T-helper 17 cell (primary cell): ENCODE data around the gene PDIA5. TPM values are rescaled to one million over a fixed set of nuclear protein-coding genes. Genes with fewer than 3 reads are reported as not detected.
"Not testable (repeated sequence)": the region's sequence is repeated elsewhere in the genome, so short reads cannot be mapped to it uniquely, and the experiment has no call there.

Experiments
- ATAC-seq: fragments of 150-1000 bp; cut with Tn5 transposase; 2 replicates; pipeline ENCODE4 v1.10.0; 2021; ENCODE audit warnings: mild to moderate bottlenecking, moderate library complexity
- DNase-seq, 3 donors: peaks; one replicate each; pipeline versions ENCODE4 v3.0.0 to v3.0.0-alpha.2; 2020 to 2021
- H3K9me3 ChIP-seq: one replicate; pipeline ENCODE4 v1.7.0; 2013; ENCODE audit warnings: low read length, mild to moderate bottlenecking; ENCODE audit not compliant: control insufficient read depth, poor library complexity, severe bottlenecking
- H3K27ac Mint-ChIP-seq: one replicate; pipeline ENCODE4 v1.8.0; 2022; ENCODE audit warnings: mild to moderate bottlenecking, moderate library complexity, mixed read lengths
- H3K27me3 Mint-ChIP-seq: one replicate; pipeline ENCODE4 v1.8.0; 2022; ENCODE audit warnings: mixed read lengths
- H3K36me3 Mint-ChIP-seq: one replicate; pipeline ENCODE4 v1.8.0; 2022; ENCODE audit warnings: low read depth, mixed read lengths
- H3K4me1 Mint-ChIP-seq: one replicate; pipeline ENCODE4 v1.8.0; 2022; ENCODE audit warnings: mild to moderate bottlenecking, mixed read lengths
- H3K4me3 Mint-ChIP-seq: one replicate; pipeline ENCODE4 v1.8.0; 2022; ENCODE audit warnings: mild to moderate bottlenecking, moderate library complexity, mixed read lengths
- total RNA-seq, 4 donors: library from RNA in 2 of 4; stranded (reverse) in 2 of 4; gene quantifications; one replicate each; pipeline ENCODE4 v1.2.3 and lab custom pipeline; 2022 to 2026

Gene PDIA5
- total RNA-seq, 2 donors from 2014 or later, result 4.6 to 6.2 TPM

DNA sequence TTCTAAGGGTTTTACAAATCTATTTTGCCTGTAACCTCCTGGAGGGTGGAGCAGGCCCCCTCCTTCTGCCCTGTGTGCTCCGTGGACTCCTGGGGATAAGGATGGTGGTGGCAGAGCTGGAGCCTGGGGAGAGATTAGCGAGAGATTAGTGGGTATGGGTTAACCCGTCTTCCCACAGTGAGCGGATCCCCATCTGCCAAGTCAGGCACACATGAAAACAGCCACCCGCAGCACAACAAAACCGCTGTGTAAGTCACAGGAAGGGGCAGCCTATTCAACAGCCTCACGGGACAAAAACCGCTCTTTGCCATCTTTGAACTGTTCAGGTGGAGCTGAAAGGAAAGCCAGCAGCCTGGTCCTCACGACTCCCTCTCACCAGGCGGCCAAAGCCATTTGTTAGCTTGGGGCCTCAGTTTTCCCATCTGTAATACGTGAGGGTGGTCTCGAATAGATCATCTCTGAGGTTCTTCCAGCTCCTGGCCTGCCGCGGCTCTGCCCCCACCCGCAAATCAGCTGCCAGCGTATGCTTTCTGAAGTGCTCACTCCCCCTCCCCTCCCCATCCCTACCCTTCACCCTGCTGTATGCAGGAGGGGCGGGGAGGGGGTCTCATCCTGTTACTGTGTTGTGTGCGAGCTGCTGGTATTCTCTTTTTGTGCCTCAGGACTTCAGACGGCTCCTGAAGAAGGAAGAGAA, 43.6 kb downstream of the PDIA5 start:
- no peak for DNase-seq
- peaks cover 5% of the 10 kb centered on the region for H3K4me1 Mint-ChIP-seq
- H3K27ac Mint-ChIP-seq, result no peak overlapping the region
- H3K9me3 ChIP-seq, result no peaks in the 10 kb centered on the region
- H3K27me3 Mint-ChIP-seq, result no peaks in the 10 kb centered on the region
- ATAC-seq, result no peak
- peaks cover 6% of the 10 kb centered on the region for H3K36me3 Mint-ChIP-seq
- no peak overlapping the region for H3K4me3 Mint-ChIP-seq

DNA sequence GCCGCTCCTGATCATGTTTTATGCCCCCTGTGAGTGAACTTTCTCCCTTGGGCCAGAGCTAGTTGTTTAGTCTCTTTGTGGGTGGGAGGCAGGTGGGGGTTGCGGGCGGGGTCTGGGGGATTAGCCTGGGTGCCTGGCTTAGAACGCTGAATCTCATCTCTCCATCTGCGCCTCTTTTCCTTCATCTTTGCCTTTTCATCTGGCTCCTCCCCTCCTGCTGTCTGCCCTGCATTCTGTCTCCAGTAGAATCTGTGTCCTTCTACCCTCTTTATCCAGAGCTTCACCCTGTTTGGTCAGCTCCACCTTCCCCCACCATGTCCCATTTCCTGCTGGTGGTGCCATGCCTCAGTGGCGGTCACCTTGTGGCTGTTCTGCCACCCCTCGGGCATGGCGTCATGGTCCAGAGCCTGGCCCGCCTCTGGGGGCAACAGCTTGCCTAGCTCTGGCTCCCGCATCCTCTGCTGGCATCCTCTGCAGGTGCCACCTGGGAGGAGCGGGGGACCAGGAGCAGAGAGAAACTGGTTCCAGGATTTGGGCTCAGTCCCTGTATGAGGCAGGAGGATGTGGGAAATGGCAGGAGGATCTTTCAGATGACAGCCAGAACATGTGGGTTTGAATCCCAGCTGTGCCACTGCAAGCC, 44.3 kb downstream of the PDIA5 start:
- no peak overlapping the region for H3K27ac Mint-ChIP-seq
- peaks cover 6% of the 10 kb centered on the region for H3K36me3 Mint-ChIP-seq
- H3K27me3 Mint-ChIP-seq, result no peaks in the 10 kb centered on the region
- DNase-seq (no peak), ATAC-seq (no peak)
- peaks cover 10% of the 10 kb centered on the region for H3K4me1 Mint-ChIP-seq
- no peaks in the 10 kb centered on the region for H3K9me3 ChIP-seq
- H3K4me3 Mint-ChIP-seq, result no peak overlapping the region

DNA sequence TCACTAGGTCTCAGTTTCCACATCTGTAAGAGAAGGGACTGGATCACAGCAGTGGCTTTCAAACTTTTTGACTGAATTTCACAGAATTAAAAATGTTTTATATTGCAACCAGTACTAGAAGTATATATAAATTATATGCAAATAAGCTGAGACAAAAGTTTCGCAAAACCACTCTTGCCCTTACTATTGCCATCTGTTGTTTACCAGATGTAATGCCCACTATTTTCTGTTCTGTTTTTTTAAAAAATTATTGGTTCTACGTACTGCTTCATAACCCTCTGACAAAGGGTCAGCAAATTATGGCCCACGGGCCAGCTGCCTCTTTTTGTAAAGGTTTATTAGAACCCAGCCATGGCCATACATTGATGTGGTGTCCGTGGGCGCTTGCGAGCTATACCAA, 44.8 kb downstream of the PDIA5 start:
- H3K27me3 Mint-ChIP-seq, result no peaks in the 10 kb centered on the region

DNA sequence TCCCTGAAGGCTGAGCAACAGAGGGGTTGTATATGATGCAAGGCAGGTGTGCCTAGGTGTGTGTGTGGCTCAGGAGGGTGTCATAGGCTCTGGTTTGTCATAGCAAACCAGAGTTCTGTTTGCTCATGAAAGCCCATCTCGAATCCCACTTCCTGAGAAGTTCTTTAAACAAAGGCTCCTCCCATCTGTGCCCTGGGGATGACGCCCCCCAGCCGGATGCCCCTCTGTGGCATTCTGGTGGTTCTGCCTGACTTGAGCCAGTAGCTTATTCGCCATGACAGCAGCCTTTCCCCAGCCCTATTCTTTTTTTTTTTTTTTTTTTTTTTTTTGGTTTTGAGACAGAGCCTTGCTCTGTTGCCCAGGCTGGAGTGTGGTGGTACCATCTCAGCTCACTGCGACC, 45.4 kb downstream of the PDIA5 start:
- no peak for ATAC-seq
- Mint-ChIP-seq H3K4me1 (peaks cover 10% of the 10 kb centered on the region), H3K27me3 (no peaks in the 10 kb centered on the region), H3K36me3 (peaks cover 9% of the 10 kb centered on the region), H3K27ac (no peak overlapping the region), H3K4me3 (no peak overlapping the region)
- no peak for DNase-seq
- H3K9me3 ChIP-seq, result no peaks in the 10 kb centered on the region

More for the DNA sequence above, 44.8 kb downstream of the PDIA5 start:
- no peak overlapping the region for H3K4me3 Mint-ChIP-seq
- ATAC-seq, result no peak
- no peak for DNase-seq
- no peaks in the 10 kb centered on the region for H3K9me3 ChIP-seq
- no peak overlapping the region for H3K27ac Mint-ChIP-seq
- H3K4me1 Mint-ChIP-seq, result peaks cover 10% of the 10 kb centered on the region
- peaks cover 8% of the 10 kb centered on the region for H3K36me3 Mint-ChIP-seq

DNA sequence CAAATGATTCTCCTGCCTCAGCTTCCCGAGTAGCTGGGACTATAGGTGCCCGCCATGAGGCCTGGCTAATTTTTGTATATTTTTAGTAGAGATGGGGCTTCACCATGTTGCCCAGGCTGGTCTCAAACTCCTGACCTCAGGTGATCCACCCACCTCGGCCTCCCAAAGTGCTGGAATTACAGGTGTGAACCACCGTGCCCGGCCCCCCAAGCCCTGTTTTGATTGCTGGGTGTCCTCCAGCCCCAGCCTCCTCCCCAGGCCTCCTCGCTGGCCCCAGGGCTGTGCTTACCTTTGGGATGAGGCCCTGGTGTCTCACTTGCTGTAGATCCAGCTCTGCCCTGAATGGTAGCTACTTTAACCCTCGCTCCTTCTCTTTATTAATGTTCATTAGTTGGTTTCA, 45.8 kb downstream of the PDIA5 start:
- H3K4me1 Mint-ChIP-seq, result peaks cover 10% of the 10 kb centered on the region
- not testable (repeated sequence) for H3K36me3 Mint-ChIP-seq, H3K27me3 Mint-ChIP-seq, H3K27ac Mint-ChIP-seq, DNase-seq, H3K4me3 Mint-ChIP-seq, ATAC-seq, H3K9me3 ChIP-seq

DNA sequence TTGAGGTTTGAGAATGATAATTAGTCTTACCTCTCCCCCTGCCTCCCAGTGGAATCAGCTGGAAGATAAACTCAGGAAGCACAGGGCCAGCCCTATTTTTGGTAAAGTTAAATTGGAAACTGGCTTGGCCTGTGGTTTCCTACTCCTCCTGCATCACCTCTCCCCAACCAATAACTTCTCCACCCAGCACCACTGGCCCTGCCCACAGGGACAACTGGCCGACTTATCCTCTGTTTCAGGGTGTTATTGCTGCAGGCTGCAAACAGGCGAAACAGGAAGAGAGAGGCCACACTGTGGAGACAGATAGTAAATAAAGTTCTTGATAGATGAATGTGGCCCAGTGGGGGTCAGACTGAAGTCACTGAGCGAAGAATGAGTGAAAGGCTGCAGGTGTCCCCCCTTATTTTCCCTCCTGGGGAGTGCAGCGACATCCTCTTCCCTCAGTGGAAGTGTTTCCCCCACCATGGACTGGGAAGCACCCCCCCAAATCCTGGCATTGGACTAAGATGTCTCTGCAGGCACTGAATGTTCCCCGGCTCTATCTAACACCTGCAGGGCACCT, 47.1 kb downstream of the PDIA5 start:
- H3K4me3 Mint-ChIP-seq, result no peak overlapping the region
- H3K27me3 Mint-ChIP-seq, result no peaks in the 10 kb centered on the region
- DNase-seq, result no peak
- peaks cover 9% of the 10 kb centered on the region for H3K36me3 Mint-ChIP-seq
- H3K4me1 Mint-ChIP-seq, result peaks cover 10% of the 10 kb centered on the region
- no peaks in the 10 kb centered on the region for H3K9me3 ChIP-seq
- no peak overlapping the region for H3K27ac Mint-ChIP-seq
- ATAC-seq, result no peak

DNA sequence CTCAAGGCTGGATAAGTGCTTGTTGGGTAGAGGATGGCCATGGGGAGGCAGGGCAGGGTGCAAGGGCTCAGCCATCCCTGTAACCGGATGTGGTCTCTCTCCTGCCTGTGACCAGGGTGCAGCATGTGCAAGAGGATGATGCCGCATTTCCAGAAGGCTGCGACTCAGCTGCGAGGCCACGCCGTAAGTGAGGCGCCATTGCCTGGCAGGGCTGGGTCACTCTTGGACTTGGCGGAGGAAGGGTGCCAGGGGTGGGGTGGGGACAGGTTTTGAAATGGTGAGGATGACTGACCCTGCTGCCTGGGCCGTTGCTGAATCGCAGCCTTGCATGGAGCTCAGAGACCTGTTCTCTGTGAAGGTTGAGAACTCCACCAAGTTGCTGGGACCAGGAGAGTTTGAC, 49.3 kb downstream of the PDIA5 start:
- Mint-ChIP-seq H3K27me3 (no peaks in the 10 kb centered on the region), H3K4me3 (no peak overlapping the region), H3K36me3 (peaks cover 11% of the 10 kb centered on the region), H3K4me1 (peaks cover 10% of the 10 kb centered on the region), H3K27ac (no peak overlapping the region)
- H3K9me3 ChIP-seq, result no peaks in the 10 kb centered on the region
- DNase-seq (no peak), ATAC-seq (no peak)

DNA sequence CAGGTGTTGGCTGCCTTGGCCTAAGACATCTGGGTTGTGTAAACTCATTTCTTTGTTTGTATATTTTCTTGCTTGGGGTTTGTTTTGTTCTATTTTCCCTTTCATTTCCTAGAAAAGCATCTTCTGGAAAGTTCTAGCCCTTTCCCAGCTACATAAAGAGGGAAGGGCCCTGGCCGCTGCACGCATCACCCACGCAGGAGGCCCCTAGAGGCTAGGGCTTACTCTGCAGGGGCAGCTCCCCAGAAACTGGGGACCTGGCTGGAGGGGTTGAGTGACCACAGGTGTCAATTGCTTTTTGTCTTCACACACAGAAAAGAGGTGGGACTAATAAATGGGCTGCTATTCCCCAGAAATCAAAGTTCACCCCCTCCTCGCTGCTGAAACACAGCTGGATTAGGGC, 52.6 kb downstream of the PDIA5 start:
- no peak for DNase-seq
- H3K36me3 Mint-ChIP-seq, result peaks cover 14% of the 10 kb centered on the region

DNA sequence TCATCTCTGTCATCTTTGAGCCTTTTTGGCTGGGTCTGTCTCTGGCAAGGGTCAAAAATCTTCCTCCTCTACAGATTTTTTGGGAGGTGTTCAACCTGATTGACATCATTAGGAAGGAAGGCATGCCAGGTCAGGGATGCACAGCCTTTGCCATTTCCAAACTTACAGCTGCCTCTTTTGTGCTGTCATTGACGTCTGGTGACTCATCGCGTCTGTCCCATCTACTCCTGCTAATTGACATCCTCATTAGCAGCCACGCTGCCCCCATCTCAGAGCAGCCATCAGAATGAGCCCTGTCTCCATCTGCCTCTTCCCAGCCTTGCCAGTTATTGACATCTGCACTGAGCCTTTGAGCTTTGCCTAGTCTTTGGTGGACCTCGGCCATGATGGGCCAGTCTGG, 53.0 kb downstream of the PDIA5 start:
- no peaks in the 10 kb centered on the region for H3K27me3 Mint-ChIP-seq
- H3K27ac Mint-ChIP-seq, result no peak overlapping the region
- no peaks in the 10 kb centered on the region for H3K9me3 ChIP-seq
- peaks cover 8% of the 10 kb centered on the region for H3K4me1 Mint-ChIP-seq
- no peak overlapping the region for H3K4me3 Mint-ChIP-seq
- peaks cover 14% of the 10 kb centered on the region for H3K36me3 Mint-ChIP-seq
- ATAC-seq, result no peak
- DNase-seq, result no peak

More for the DNA sequence above, 52.6 kb downstream of the PDIA5 start:
- H3K4me3 Mint-ChIP-seq, result no peak overlapping the region
- H3K4me1 Mint-ChIP-seq, result peaks cover 8% of the 10 kb centered on the region
- no peak for ATAC-seq
- H3K9me3 ChIP-seq, result no peaks in the 10 kb centered on the region
- H3K27me3 Mint-ChIP-seq, result no peaks in the 10 kb centered on the region
- H3K27ac Mint-ChIP-seq, result no peak overlapping the region

DNA sequence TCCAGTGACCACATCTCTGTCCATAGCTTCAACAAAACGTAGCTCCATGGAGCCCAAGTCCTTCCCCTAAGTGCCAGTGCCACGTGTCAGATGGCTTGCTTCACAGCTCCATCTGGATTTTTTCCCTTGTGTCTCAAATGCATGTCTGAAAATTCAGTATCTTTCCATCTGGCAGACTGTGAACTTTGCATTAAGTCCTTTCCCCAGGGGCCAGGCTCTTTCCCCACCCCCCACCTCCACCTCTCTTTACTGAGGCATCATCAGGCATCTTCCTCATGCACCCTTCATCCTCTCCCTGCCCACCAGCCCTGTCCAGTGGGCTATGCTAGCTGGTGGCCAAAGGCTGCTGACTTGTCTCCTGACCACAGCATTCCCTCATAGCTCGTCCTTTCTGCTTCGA, 53.7 kb downstream of the PDIA5 start:
- no peak overlapping the region for H3K4me3 Mint-ChIP-seq
- no peak for ATAC-seq
- peaks cover 16% of the 10 kb centered on the region for H3K36me3 Mint-ChIP-seq
- no peaks in the 10 kb centered on the region for H3K27me3 Mint-ChIP-seq
- no peak overlapping the region for H3K27ac Mint-ChIP-seq
- H3K4me1 Mint-ChIP-seq, result peaks cover 8% of the 10 kb centered on the region
- no peaks in the 10 kb centered on the region for H3K9me3 ChIP-seq
- DNase-seq, result no peak

DNA sequence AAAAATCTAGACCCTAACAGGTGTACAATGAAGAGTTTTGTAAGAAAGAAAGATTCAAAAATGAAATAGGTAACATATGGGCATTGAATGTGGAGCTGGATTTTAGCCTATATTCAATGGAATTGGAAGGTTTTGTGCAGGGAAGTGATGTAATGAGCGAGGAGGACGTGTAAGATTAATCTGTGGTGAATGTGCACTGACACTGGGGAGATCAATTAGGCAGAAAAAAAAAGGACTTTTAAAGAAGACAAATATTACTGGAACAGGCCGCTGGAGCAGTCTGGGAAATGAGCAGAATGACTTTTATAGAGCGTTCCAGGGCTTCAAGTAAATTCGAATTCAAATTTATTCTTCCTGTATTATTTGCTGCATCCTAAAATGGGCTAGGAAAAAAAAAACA, 55.2 kb downstream of the PDIA5 start:
- H3K9me3 ChIP-seq, result no peaks in the 10 kb centered on the region
- no peak for DNase-seq
- Mint-ChIP-seq H3K4me3 (no peak overlapping the region), H3K27me3 (no peaks in the 10 kb centered on the region), H3K36me3 (peaks cover 14% of the 10 kb centered on the region), H3K27ac (no peak overlapping the region), H3K4me1 (peaks cover 3% of the 10 kb centered on the region)
- no peak for ATAC-seq

DNA sequence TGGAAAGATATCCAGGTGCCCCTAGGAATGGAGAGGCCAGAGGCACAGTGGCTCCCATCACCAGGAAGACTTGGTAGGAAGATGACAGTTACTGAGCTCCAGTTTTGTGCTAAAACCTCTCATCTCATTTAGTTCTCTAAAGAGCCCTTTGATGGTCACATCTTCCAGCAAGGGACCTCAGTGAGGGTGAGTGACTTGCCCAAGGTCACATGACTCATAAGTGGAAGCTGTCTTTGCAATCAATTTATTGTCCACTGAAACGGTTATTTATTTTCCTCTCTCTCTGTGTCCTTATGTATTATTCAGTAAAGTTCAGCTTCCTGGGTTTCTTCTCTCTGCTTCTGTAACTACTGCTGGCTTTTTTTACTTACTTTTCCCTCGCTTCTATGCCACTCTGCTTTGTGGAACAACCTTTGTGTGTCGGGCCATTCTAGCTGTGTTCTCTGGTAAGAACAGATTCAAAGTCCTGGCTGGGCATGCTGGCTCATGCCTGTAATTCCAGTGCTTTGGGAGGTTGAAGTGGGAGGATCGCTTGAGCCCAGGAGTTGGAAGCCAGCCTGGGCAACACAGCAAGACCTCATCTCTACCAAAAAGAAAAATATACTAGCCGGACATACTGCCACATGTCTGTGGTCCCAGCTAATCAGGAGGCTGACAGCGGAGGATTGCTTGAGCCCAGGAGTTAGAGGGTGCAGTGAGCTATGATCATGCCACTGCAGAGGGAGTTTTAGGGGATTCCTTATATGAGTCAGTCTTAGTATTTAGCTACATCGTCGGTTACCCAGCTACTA, 55.9 kb downstream of the PDIA5 start:
- H3K27me3 Mint-ChIP-seq, result no peaks in the 10 kb centered on the region
- DNase-seq (no peak), ATAC-seq (no peak)
- H3K36me3 Mint-ChIP-seq, result peaks cover 14% of the 10 kb centered on the region
- H3K27ac Mint-ChIP-seq, result no peak overlapping the region
- peaks cover 3% of the 10 kb centered on the region for H3K4me1 Mint-ChIP-seq
- H3K9me3 ChIP-seq, result no peaks in the 10 kb centered on the region
- H3K4me3 Mint-ChIP-seq, result no peak overlapping the region
